Lung (tissue), 12 donors: ENCODE data around the gene QRFPR. TPM values are rescaled to one million over a fixed set of nuclear protein-coding genes. Genes with fewer than 3 reads are reported as not detected.

Source experiments
- ATAC-seq: fragments of 200-7000 bp; cut with Tn5 transposase; one replicate; pipeline ENCODE4 v1.9.1; 2020; ENCODE audit warnings: moderate number of reproducible peaks; ENCODE audit not compliant: insufficient read depth, low FRiP score
- DNase-seq, 3 donors: peaks; one replicate each; pipeline ENCODE4 v3.0.0-alpha.2; 2013 to 2017
- H3K27ac ChIP-seq, 2 donors: one replicate each; pipeline ENCODE4 v1.5.1; 2013; ENCODE audit warnings: mild to moderate bottlenecking in 2 of 2, moderate library complexity in 2 of 2, control low read depth in 1 of 2, inconsistent platforms in 1 of 2, low read depth in 1 of 2, low read length in 1 of 2
- H3K27me3 ChIP-seq, 3 donors: one replicate each; pipeline ENCODE4 v1.5.1; 2013; ENCODE audit warnings: low read length in 2 of 3; ENCODE audit not compliant: control insufficient read depth in 3 of 3, insufficient read depth in 3 of 3
- H3K36me3 ChIP-seq, 4 donors: one replicate each; pipeline ENCODE4 v1.5.1; 2013; ENCODE audit warnings: low read length in 4 of 4, mild to moderate bottlenecking in 1 of 4, moderate library complexity in 1 of 4; ENCODE audit not compliant: control insufficient read depth in 4 of 4, insufficient read depth in 4 of 4
- H3K4me1 ChIP-seq, 5 donors: one replicate each; pipeline ENCODE4 v1.5.1; 2013; ENCODE audit warnings: low read length in 5 of 5, mild to moderate bottlenecking in 2 of 5, moderate library complexity in 1 of 5; ENCODE audit not compliant: control insufficient read depth in 5 of 5, insufficient read depth in 5 of 5
- H3K4me3 ChIP-seq: one replicate; pipeline ENCODE4 v1.5.1; 2013; ENCODE audit warnings: mild to moderate bottlenecking, control low read depth, moderate library complexity
- H3K9ac ChIP-seq, 2 donors: one replicate each; pipeline ENCODE4 v1.5.1; 2013; ENCODE audit warnings: low read length in 2 of 2, control low read depth in 1 of 2; ENCODE audit not compliant: insufficient read depth in 1 of 2
- H3K9me3 ChIP-seq, 4 donors: one replicate each; pipeline ENCODE4 v1.5.1; 2013; ENCODE audit warnings: low read length in 3 of 4, mild to moderate bottlenecking in 1 of 4, moderate library complexity in 1 of 4; ENCODE audit not compliant: control insufficient read depth in 4 of 4, insufficient read depth in 3 of 4
- WGBS, 2 donors: extraction: QIAGEN DNeasy Blood & Tissue Kit; methylation state at CpG; one replicate each; pipeline ENCODE4 v1.1.7; 2013; 5-methylcytosine and 5-hydroxymethylcytosine counted together
- polyA plus RNA-seq, 2 donors: library from polyadenylated mRNA; stranded (reverse); fragments of 200-250 nt; gene quantifications; one replicate each; pipeline ENCODE4 v1.2.1, GENCODE V29; 2013
- total RNA-seq, 2 donors: library from RNA; depleted of rRNA in 1 of 2; stranded (reverse); fragments of >200 nt in 1 of 2; gene quantifications; one replicate each; pipeline ENCODE4 v1.2.1, GENCODE V29; 2014 to 2021
- TF ChIP-seq, protein P1 (sequence below): IDR thresholded peaks from 2 replicates; pipeline ENCODE4 v1.5.1; 2012; ENCODE audit warnings: mild to moderate bottlenecking; ENCODE audit errors: control extremely low read depth, extremely low read depth
- donor health status: control.
- donor health status: control.
- donor health status: Bipolar disorder and iron deficiency.
- donor health status: healthy.
- donor health status: DM: yes; HTN: yes; CAD: no.

Gene QRFPR
- total and polyA plus RNA-seq, 4 donors = 0.02 to 1.3 TPM; not detected in 2

DNA sequence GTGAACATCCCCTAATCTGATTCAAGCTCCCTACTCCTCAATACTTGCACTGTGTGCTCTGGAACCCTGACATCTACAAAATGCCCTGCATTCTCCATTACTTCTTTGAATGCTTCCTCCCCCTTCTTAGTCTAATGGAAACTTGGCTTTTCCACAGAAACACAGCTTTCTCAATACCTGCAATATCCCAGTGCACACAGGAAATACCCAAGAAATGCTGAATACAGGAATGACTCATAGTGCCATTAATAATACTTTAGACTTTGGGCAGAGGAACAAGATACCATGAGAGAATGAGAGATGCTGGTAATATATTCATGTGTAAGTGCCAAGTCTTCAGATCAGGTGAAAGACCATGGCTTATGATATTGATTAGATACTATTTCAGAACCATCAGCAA lies 5.6 kb downstream of the QRFPR start:
- H3K27me3 ChIP-seq = peaks cover 2 to 6% (median 5%) of the 10 kb centered on the region in 3 donors

DNA sequence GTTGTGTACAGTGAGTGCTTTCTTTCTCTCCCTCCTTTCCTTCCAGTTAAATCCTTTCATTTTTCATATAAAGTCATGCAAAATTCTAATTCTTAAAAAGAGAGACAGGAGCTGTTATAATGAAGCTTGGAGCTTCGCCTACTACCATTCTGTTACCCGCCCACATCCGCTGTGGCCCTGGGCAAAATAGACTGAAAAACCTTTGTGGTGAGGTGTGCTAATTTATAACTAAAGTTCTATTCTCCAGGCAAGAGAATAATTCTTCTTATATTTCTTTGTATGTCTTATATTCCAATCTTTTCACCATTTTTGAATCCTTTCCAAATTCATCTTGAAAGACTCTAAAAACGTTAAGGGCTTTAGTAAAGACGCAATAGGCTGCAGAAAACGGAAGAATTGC lies 7.0 kb downstream of the QRFPR start:
- TF ChIP-seq, protein P1, sequence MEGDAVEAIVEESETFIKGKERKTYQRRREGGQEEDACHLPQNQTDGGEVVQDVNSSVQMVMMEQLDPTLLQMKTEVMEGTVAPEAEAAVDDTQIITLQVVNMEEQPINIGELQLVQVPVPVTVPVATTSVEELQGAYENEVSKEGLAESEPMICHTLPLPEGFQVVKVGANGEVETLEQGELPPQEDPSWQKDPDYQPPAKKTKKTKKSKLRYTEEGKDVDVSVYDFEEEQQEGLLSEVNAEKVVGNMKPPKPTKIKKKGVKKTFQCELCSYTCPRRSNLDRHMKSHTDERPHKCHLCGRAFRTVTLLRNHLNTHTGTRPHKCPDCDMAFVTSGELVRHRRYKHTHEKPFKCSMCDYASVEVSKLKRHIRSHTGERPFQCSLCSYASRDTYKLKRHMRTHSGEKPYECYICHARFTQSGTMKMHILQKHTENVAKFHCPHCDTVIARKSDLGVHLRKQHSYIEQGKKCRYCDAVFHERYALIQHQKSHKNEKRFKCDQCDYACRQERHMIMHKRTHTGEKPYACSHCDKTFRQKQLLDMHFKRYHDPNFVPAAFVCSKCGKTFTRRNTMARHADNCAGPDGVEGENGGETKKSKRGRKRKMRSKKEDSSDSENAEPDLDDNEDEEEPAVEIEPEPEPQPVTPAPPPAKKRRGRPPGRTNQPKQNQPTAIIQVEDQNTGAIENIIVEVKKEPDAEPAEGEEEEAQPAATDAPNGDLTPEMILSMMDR = no peak
- WGBS, 2 donors = 90 to 91% methylated on average over 6 of the region's 6 CpGs
- no peak overlapping the region for H3K4me3 ChIP-seq
- no peaks in the 10 kb centered on the region for H3K27me3 ChIP-seq
- ATAC-seq (no peak), DNase-seq (no peak)
- H3K36me3 ChIP-seq = no peaks in the 10 kb centered on the region
- no peaks in the 10 kb centered on the region for H3K9me3 ChIP-seq
- peaks cover 0 to 3% (median 0%) of the 10 kb centered on the region in 5 donors for H3K4me1 ChIP-seq
- no peak overlapping the region for H3K27ac ChIP-seq
- no peak overlapping the region for H3K9ac ChIP-seq

More for the DNA sequence above, 5.6 kb downstream of the QRFPR start:
- peaks cover 0 to 3% (median 0%) of the 10 kb centered on the region in 4 donors for H3K9me3 ChIP-seq
- H3K4me3 ChIP-seq = no peak overlapping the region
- ATAC-seq (no peak), DNase-seq (no peak)
- no peaks in the 10 kb centered on the region for H3K36me3 ChIP-seq
- TF ChIP-seq, protein P1 = no peak
- no peak overlapping the region for H3K27ac ChIP-seq
- peaks cover 0 to 8% (median 0%) of the 10 kb centered on the region in 5 donors for H3K4me1 ChIP-seq
- no peak overlapping the region for H3K9ac ChIP-seq

DNA sequence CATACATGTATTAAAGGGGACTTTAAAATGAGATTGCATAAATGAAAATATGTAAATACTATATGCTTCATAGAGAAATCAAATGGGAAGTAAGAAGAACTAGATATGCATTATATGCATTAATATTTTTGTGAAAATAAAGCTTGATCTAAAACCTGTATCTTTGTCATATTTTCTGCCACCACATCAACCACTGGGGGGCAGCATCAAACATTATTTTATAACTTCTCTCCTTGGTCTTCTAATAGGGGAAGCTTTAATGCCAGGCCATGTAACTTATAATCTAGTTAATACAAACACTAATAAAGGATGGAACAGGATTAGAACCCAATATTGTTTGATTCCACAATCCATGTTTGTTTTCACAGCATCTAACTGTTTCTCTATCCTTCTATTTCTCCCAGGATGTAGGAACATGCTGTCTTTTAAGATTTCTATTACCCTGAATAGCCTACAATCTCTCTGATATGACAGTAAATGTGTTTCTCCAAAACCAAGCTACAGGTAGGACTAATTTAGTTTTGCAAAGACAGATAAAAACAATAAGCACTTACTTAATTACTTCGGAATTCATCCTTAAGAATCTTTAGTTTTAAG lies 10.0 kb downstream of the QRFPR start:
- Histone ChIP-seq H3K36me3 (no peaks in the 10 kb centered on the region), H3K27me3 (no peaks in the 10 kb centered on the region), H3K4me3 (no peak overlapping the region), H3K4me1 (peaks cover 0 to 3% (median 0%) of the 10 kb centered on the region in 5 donors), H3K9ac (no peak overlapping the region), H3K9me3 (no peaks in the 10 kb centered on the region), H3K27ac (no peak overlapping the region)
- peak; percentile 44 to 76 (median 76) for DNase-seq
- peak; percentile 43 for ATAC-seq
- 76 to 94% methylated on average over 1 of the region's 1 CpG for WGBS, 2 donors
- TF ChIP-seq, protein P1 = peak; percentile 25

DNA sequence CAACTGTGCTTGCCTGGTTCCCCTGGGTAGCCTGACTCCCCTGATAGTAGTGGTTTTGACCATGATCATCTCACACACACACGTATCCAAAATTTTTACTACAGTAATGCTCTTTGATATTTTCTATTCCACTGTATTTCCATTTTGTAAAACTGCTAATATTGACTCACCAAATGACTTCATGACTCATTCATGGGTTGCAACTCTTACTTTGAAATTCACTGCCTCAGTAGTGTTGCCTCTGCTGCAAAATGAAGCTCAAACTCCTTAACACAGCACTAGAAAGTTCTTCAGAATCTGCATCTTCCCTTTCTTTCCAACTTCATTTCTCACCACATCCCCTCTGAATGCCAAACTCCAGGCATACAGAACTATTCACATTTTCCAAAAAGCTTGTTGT lies 20.3 kb downstream of the QRFPR start:
- DNase-seq (no peak), ATAC-seq (no peak)
- Histone ChIP-seq H3K27me3 (no peaks in the 10 kb centered on the region), H3K9ac (no peak overlapping the region), H3K4me1 (no peaks in the 10 kb centered on the region), H3K27ac (no peak overlapping the region), H3K4me3 (no peak overlapping the region), H3K36me3 (no peaks in the 10 kb centered on the region), H3K9me3 (peaks cover 0 to 2% (median 0%) of the 10 kb centered on the region in 4 donors)
- 80 to 96% methylated on average over 1 of the region's 1 CpG for WGBS, 2 donors
- TF ChIP-seq, protein P1 = no peak
